Panc1 (cell line): ENCODE data around the gene ISG20L2. TPM values are rescaled to one million over a fixed set of nuclear protein-coding genes. Genes with fewer than 3 reads are reported as not detected.

Experiments
- ATAC-seq: fragments of 200-7000 bp; cut with Tn5 transposase; 2 replicates; pipeline ENCODE4 v1.9.1; 2020; ENCODE audit warnings: mild to moderate bottlenecking, moderate library complexity
- BruUV-seq: library from RNA; stranded (reverse); fragments of 400-500 nt; replicated peaks from 2 replicates; lab custom pipeline; 2021; lab: Mats Ljungman, UMichigan
- CTCF ChIA-PET: fragments of 300-600 bp; sonication (Branson Sonifier 250); formaldehyde crosslinking; loops from one replicate; lab custom pipeline; 2022; ENCODE audit warnings: antibody characterized with exemption; lab: Charles Lee
- POLR2A ChIA-PET: fragments of 300-600 bp; sonication (Branson Sonifier 250); formaldehyde crosslinking; loops from one replicate; lab custom pipeline; 2022; ENCODE audit warnings: antibody characterized with exemption; lab: Charles Lee
- DNase-seq: peaks from one replicate; pipeline ENCODE4 v3.0.0-alpha.2; 2010; ENCODE audit warnings: low read depth, low spot score
- H3K27ac ChIP-seq: 2 replicates; pipeline ENCODE4 v1.5.1; 2011; ENCODE audit warnings: mild to moderate bottlenecking, low read length, inconsistent platforms
- H3K27me3 ChIP-seq: fragments of 200-500 bp; sonication (Bioruptor generic); 2 replicates; pipeline ENCODE4 v1.6.0; 2014; ENCODE audit warnings: low read length, inconsistent platforms; ENCODE audit not compliant: control insufficient read depth, insufficient read depth
- H3K36me3 ChIP-seq: fragments of 200-500 bp; sonication (Bioruptor generic); 2 replicates; pipeline ENCODE4 v1.5.1; 2014; ENCODE audit warnings: inconsistent platforms, mild to moderate bottlenecking, low read length, moderate library complexity; ENCODE audit not compliant: control insufficient read depth, insufficient read depth
- H3K4me1 ChIP-seq: 2 replicates; pipeline ENCODE4 v1.5.1; 2011; ENCODE audit warnings: inconsistent platforms, mild to moderate bottlenecking, low read length, moderate library complexity; ENCODE audit not compliant: control insufficient read depth, insufficient read depth
- H3K4me3 ChIP-seq, 2 experiments: 2 replicates each; pipeline ENCODE4 v1.5.1; 2011 to 2012; ENCODE audit warnings: low read depth in 2 of 2, low read length in 2 of 2, mild to moderate bottlenecking in 2 of 2, inconsistent platforms in 1 of 2, moderate library complexity in 1 of 2
- H3K9me3 ChIP-seq: fragments of 200-500 bp; sonication (Bioruptor generic); 2 replicates; pipeline ENCODE4 v1.5.1; 2014; ENCODE audit warnings: low read depth, mild to moderate bottlenecking, inconsistent platforms, low read length, moderate library complexity; ENCODE audit not compliant: control insufficient read depth, insufficient read depth
- POLR2AphosphoS5 ChIP-seq: IDR thresholded peaks from 2 replicates; pipeline ENCODE4 v1.6.1; 2012; ENCODE audit warnings: mild to moderate bottlenecking, low read depth, low read length, moderate library complexity
- SIN3A ChIP-seq: IDR thresholded peaks from 2 replicates; pipeline ENCODE4 v1.6.1; 2012; ENCODE audit warnings: low read depth, mild to moderate bottlenecking, low read length, moderate library complexity, borderline replicate concordance; ENCODE audit not compliant: insufficient read depth
- TCF7L2 ChIP-seq: IDR thresholded peaks from 2 replicates; pipeline ENCODE4 v1.6.1; 2011; ENCODE audit warnings: mild to moderate bottlenecking, low read depth, low read length, inconsistent platforms
- in situ Hi-C: cut with HindIII; loops from 2 replicates; pipeline ENCODE4 v1.10.0; 2016; ENCODE audit warnings: low sequenced_read_pairs, low pct_unique_long_range_greater_than_20kb
- intact Hi-C: fragments of 100-400 bp; cut with micrococcal nuclease; formaldehyde crosslinking; loops from one replicate; pipeline ENCODE4 v1.10.0; 2022; ENCODE audit not compliant: unreplicated experiment
- total RNA-seq: library from RNA; stranded (reverse); gene quantifications from one replicate; pipeline ENCODE4 v1.2.1, GENCODE V29; 2021; ENCODE audit not compliant: unreplicated experiment
- TF ChIP-seq, protein P1 (sequence below): fragments of 450-650 bp; IDR thresholded peaks from 2 replicates; pipeline ENCODE4 v1.5.1; 2017; ENCODE audit warnings: mild to moderate bottlenecking
- TF ChIP-seq, protein P2 (sequence below), 2 experiments: IDR thresholded peaks; 2 replicates each; pipeline ENCODE4 v1.6.1; 2011 to 2012; ENCODE audit warnings: low read depth in 2 of 2, control low read depth in 1 of 2, low read length in 1 of 2, mild to moderate bottlenecking in 1 of 2, moderate library complexity in 1 of 2; ENCODE audit not compliant: insufficient read depth in 1 of 2

Gene ISG20L2
- total RNA-seq, 1 experiment from 2014 or later: 40.6 TPM

DNA sequence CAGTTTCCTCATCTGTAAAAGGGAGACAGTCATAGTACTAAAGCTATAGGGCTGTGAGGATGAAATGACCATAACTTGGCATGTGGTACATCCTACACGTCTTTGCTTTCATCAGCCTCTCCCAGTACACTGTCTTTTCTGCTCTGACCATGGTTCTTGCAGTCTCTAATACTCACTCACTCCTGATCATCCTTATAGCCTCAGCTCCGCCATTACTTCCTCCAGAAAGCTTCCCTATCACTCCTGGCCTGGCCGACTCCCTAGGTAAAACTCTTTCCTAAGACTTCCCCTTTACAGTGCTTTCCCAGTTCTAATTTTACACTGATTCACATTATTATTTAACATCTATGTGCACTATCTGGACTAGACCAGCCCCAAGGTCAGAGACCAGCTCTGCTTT is 17.3 kb upstream of the ISG20L2 start:
- no peak for DNase-seq
- in situ Hi-C loops: no loop called here
- no TSS peak for BruUV-seq
- ChIA-PET CTCF (no interaction called here), POLR2A (no interaction called here)
- peaks cover 27% of the 10 kb centered on the region for H3K36me3 ChIP-seq
- H3K27me3 ChIP-seq: no peaks in the 10 kb centered on the region
- peaks cover 61% of the 10 kb centered on the region for H3K4me1 ChIP-seq
- peak overlapping the region; percentile 98 for H3K27ac ChIP-seq
- intact Hi-C loops: no loop called here
- ATAC-seq: no peak
- peak overlapping the region in 1 of 2 experiments; percentile 61; a peak in 1 of 4 replicates for H3K4me3 ChIP-seq
- no peaks in the 10 kb centered on the region for H3K9me3 ChIP-seq
- TF ChIP-seq POLR2AphosphoS5 (no peak), TCF7L2 (no peak), SIN3A (no peak)
- TF ChIP-seq, protein P1, sequence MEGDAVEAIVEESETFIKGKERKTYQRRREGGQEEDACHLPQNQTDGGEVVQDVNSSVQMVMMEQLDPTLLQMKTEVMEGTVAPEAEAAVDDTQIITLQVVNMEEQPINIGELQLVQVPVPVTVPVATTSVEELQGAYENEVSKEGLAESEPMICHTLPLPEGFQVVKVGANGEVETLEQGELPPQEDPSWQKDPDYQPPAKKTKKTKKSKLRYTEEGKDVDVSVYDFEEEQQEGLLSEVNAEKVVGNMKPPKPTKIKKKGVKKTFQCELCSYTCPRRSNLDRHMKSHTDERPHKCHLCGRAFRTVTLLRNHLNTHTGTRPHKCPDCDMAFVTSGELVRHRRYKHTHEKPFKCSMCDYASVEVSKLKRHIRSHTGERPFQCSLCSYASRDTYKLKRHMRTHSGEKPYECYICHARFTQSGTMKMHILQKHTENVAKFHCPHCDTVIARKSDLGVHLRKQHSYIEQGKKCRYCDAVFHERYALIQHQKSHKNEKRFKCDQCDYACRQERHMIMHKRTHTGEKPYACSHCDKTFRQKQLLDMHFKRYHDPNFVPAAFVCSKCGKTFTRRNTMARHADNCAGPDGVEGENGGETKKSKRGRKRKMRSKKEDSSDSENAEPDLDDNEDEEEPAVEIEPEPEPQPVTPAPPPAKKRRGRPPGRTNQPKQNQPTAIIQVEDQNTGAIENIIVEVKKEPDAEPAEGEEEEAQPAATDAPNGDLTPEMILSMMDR: no peak
- TF ChIP-seq, protein P2, sequence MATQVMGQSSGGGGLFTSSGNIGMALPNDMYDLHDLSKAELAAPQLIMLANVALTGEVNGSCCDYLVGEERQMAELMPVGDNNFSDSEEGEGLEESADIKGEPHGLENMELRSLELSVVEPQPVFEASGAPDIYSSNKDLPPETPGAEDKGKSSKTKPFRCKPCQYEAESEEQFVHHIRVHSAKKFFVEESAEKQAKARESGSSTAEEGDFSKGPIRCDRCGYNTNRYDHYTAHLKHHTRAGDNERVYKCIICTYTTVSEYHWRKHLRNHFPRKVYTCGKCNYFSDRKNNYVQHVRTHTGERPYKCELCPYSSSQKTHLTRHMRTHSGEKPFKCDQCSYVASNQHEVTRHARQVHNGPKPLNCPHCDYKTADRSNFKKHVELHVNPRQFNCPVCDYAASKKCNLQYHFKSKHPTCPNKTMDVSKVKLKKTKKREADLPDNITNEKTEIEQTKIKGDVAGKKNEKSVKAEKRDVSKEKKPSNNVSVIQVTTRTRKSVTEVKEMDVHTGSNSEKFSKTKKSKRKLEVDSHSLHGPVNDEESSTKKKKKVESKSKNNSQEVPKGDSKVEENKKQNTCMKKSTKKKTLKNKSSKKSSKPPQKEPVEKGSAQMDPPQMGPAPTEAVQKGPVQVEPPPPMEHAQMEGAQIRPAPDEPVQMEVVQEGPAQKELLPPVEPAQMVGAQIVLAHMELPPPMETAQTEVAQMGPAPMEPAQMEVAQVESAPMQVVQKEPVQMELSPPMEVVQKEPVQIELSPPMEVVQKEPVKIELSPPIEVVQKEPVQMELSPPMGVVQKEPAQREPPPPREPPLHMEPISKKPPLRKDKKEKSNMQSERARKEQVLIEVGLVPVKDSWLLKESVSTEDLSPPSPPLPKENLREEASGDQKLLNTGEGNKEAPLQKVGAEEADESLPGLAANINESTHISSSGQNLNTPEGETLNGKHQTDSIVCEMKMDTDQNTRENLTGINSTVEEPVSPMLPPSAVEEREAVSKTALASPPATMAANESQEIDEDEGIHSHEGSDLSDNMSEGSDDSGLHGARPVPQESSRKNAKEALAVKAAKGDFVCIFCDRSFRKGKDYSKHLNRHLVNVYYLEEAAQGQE (IDR thresholded peaks at IDR 0.05; ENCODE audit: insufficient read depth in 1 of 2, low read depth in 2 of 2, low read length in 1 of 2): no peak

DNA sequence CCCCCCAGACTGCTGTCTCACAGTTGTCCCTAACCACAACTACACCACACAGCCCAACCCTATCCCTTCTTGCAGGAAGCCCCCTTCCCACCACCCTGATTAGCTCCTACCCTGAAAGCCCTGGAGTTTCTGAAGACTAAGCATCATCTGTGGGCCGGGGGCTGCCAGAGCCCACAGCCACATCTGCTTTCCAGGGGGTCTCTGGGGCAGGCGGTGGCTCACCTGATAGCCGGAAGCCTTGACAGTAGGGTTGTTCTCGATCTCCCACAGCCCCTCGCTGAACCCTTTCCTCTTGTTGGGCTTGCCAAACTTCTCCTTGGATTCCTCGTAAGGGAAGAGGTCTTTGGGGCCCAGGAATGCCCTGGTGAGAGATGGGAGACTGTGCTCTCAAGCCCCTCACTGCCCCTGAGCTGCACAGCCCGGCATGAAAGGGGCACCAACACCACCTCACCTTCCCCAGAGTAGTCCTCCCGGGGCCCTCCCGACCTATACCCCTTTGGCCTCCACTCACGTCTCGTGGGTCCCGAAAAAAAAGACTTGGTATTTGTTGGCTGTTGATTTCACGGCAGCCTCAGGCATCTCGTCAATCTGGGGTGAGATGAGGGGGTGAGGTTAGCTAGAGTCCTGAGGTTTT is 16.3 kb upstream of the ISG20L2 start:
- no peaks in the 10 kb centered on the region for H3K27me3 ChIP-seq
- no peak for ATAC-seq
- no peak for DNase-seq
- peaks cover 66% of the 10 kb centered on the region for H3K4me1 ChIP-seq
- ChIA-PET CTCF (no interaction called here), POLR2A (no interaction called here)
- H3K4me3 ChIP-seq: no peak overlapping the region
- in situ Hi-C loops (no loop called here), intact Hi-C loops (no loop called here)
- peaks cover 24% of the 10 kb centered on the region for H3K36me3 ChIP-seq
- no peak for TF ChIP-seq SIN3A
- no peak for TF ChIP-seq TCF7L2
- TF ChIP-seq, protein P1: no peak
- TF ChIP-seq, protein P2 (IDR thresholded peaks at IDR 0.05; ENCODE audit: insufficient read depth in 1 of 2, low read depth in 2 of 2, low read length in 1 of 2): no peak
- TF ChIP-seq POLR2AphosphoS5: no peak
- no peaks in the 10 kb centered on the region for H3K9me3 ChIP-seq
- peak overlapping the region; percentile 98 for H3K27ac ChIP-seq
- no TSS peak for BruUV-seq
